HG02588 (cell line): ENCODE data around the gene GALNT2.

Experiments
- ATAC-seq: cut with Tn5 transposase; IDR thresholded peaks from one replicate; pipeline ENCODE4 v1.9.1; 2021; ENCODE audit warnings: mild to moderate bottlenecking, moderate library complexity; ENCODE audit not compliant: unreplicated experiment

Gene GALNT2

DNA sequence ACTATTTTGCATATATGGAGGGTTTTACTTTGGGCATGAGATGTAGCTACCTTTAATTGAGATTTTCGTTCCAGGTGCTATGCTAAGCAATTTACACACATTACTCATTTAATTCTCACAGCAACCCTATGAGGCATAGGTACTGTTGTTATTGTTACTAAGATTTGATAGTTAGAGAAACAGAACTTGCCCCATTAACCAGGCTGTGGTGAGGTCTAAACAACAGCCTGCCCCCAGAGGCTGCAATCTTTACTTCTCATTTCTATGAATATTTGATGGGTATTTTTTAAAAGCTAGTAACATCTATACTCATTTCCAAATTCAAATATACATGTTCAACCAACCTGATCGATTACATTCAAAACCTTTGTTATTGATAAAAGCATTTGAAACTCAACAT is 155.6 kb downstream of the GALNT2 start:
- ATAC-seq = no peak

DNA sequence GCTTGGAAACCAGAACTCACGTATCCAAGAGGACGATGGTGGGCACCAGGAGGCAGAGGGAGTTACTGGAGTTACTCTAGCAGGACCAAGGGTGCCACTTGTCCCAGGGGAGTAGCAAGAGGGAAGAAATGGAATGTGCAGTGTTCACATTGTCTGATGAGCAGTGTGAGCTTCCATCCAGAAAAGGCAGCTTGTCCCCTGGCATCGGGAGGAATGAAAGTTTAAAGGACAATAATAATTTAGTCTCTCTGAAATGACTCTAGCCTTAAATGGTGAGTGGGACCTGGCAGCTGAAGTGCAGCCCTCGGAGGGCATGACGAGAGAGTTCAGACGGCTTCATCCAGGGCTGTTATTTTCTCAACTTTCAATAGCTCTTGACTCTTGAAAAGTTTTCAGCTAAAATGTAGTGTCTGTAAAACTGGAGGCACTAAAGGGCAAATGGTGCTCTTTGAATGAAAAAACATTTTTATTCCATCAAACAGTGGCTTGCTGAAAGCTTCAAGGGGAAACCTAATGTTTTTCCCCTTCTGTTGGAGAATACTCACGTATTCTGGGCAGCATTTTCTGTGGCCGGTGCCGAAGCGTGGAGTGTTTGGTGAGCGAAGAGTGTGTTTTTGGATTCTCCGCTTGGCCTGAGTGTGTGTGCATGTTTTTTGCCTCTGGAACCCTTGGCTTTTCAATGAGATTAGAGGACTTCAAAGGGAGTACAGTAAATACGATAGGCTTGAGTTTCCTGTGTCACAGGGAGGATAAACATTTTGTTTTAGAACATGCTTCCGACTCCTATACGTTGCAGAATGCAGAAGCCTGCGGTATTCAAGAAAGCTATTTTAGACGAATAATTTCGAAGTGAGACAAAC is 157.3 kb downstream of the GALNT2 start:
- ATAC-seq = no peak

DNA sequence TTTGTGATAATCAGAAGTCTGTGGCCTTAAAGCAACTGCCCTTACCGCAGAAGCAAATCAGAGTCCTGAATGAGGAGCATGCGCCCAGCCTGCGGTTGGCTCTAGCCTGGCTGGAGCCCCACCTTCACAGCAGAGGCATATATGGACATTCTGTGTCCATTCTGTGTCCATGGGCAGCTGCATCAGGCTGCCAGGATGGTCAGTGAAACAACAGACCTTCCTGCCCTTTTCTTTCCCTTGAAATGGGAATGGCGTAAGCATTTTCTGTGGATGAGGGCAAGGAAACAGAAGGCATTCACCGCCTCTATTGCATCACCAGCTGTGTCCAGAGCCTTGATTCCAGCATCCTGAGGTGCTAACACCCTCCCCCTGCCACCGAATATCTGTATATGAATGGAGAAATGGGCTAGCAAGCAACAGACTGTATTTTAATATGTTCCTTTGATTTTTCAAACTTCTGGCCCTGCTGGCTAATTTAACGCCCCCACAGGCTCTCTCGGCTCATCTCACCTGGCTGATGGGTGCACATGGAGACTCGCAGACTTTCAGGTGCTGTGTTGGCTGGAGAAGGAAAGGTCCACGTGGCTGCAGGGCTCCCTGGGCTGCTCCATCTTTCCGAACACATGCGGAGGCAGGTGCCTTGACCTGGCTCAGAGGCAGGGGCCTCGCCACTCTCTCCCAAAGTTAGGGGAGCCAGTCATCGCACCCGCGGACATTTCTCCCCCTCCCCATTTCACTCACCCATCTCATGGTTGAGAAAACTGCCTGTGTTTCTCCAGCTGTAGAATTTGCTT is 159.2 kb downstream of the GALNT2 start:
- no peak for ATAC-seq

DNA sequence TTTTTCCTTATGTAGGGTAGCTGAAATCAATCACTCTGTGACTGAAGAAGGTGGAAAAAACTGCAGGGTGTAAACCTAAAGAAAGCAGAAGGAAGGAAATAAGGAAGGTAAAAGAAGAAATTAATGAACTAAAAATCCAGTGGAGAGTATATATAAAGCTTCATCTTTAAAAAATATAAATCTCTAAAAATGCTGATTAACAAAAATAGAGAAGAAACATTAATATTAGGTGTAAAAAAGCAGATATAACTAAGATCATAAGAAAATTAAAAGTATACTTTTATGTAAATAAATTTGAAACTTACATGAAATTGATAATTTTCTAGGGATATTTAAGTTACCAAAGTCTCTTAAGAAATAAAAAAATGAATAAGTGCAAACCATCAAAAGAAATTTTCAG is 159.8 kb downstream of the GALNT2 start:
- no peak for ATAC-seq

DNA sequence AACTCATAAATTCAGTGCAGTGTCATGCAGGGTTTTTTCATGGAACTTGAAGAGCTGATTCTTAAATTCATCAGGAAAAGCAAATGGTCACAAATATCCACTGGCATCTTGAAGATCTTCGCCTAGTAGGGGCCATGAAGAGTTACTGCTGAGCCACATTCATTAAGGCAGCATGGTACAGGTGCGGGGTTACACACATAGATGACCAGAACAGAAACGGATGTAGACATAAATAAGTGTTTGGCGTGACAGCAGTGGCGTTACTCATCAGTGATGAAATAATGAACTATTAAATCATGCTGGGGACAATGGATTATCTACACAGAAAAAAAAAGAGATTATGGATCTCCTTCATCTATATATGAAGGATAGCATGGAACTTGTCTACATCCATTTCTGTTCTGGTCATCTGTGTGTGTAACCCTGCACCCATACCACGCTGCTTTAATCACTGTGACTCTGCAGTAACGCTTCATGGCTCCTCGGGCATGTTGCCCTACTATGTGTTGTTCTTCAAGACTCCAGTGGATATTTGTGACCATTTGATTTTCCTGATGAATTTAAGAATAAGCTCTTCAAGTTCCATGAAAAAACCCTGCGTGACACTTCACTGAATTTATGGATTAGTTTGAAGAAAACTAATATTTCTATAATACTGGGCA is 161.3 kb downstream of the GALNT2 start:
- ATAC-seq = no peak

DNA sequence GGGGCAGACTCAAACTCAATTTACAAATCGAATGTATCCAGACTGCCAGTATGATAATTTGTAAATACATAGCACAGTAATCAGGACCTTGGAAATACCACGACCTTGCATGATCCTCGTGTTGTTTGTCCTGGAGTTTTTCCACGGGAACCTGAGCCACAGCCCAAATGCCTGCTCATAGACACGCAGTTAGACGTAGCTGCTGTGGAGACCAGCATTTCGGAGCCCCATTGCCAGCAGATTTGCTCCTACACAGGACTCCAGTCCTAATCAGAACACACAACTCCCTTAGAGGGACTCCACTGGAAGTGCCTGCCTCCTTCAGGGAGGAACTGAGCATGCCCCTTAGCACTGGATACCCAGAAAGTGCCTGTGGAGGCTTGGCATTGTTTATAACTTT is 163.2 kb downstream of the GALNT2 start:
- no peak for ATAC-seq

DNA sequence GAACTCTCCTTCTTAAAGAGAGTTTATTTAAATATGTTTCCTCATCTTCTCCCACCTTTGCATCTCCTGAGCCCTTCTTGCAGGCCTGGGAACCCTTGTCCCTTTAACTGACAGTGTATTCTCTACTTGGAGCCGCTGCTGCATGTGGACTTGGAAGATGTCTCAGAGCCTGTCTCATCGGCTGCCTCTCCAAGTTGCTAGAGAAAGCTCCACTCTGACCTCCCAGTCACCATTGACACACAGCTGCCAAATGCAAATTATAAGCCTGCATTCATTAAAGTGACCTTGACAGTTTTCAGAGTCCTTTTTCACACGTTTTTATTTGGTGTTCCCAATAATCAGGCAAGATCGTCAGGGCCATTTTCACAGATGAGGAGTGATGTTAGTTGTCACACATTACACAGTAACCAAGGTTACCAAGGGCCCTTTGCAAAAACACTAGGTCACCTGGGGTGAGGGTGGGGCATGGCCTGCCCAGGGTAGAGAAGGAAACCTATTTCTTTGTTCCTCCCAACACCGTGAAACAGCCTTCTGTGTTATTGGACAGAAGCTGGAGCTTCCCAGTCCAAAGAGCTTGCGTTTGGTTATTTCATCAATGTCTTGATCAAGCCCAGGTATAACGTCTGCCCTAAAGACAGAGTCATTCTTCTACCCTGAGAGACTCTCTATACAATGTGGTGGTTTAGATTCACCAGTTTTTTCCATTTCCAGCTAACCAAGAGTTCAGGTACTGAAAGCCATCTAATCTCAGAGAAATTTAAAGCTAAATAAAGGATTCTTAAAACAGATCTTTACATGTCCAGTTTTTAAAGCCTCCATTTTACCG is 164.1 kb downstream of the GALNT2 start:
- no peak for ATAC-seq

DNA sequence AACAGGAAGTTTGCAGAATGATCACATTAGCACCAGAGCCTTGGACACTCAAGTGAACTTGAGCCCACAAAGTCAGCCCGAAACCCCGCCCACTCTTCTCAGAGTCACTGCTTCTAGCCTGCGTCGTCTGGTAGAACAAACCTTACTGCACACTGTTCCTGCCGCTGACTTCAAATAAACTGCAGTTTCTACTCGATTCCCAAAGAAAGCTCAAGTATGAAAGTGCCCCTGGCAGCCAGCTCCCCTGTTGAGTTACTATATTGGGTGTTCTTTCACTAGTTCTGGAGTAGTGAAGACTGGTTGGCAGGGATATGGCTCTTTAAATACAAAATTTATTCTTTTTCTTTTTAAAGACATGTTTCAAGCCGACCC is 164.7 kb downstream of the GALNT2 start:
- ATAC-seq = no peak

DNA sequence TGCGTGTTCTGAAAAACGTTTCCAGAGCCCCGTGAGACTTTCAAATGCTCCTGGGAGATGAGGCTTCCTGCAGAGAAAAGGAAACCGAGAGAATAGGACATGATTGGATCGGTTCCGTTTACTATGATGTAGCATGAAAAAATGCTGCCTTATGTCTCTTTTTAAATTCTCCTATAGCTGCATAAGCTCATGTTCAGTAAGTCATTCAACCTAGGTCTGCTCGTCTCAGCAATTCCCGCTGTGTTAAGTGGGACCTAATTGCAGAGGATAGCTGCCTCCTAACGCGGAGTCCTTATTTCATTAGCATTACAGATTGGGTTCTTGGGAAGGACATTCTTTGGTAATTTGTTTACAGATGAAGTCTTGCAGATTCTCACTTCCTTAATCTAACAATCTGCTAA is 165.3 kb downstream of the GALNT2 start:
- ATAC-seq = no peak

DNA sequence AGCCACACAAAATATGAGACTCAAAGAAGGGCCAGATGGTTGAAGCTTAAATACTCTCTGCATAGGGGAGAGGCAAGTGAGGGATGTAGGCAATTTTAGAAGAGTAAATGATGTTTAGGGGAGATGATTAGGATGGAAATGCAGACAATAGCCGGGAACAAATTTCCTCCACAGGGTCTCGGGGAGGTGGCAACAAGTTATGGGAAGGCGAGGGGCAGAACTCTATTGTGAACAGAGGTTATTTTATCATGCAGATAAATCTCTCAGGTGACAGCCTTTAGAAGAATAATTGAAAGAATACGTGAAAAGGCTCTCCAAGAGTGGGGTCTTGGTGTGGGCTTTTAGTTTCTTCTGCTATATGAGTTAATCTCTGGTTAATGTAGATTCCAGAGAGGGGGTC is 166.7 kb downstream of the GALNT2 start:
- no peak for ATAC-seq

DNA sequence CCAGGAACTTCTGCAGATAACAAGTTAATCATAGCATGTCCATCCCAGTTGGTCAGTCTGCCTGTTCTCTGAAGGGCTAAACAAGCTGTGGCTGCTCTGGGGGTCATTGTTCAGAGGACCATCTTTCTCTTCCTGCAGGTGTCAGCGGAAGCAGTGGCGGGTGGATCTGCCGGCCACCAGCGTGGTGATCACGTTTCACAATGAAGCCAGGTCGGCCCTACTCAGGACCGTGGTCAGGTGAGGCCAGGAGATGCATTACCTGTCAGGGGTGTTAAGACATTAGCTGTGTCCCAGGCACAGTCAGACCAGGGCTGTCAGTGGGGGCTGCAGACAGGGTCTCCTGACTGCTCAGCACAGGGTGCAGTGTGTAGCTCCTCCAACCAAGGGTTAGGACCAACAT is 168.8 kb downstream of the GALNT2 start:
- ATAC-seq = no peak

DNA sequence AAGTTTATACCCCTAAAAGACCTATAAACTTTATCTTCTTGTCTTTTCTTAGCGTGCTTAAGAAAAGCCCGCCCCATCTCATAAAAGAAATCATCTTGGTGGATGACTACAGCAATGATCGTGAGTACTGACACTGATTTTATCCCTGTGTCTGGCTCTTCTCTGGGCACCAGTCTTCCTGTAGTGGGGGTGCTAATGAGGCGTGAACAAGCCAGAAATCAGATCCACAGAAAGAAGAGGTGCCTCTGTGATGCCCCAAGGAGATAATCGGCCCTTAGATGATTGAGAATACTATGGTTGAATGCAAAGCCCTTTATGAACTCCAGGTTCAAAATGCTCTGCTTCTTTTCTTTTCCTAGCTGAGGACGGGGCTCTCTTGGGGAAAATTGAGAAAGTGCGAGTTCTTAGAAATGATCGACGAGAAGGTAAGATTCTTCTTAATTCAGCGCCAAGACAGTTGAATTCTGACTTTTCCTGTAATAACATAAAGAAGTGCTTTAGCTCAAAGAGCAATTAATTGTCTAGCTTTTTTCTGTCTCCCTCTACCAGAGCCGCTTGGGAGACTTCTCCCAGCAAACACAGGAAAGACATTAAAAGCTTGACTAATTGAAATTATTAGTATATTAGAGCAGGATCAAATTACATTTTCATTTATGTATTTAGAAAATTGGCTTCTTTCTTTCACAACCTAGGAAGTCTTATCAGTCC is 169.4 kb downstream of the GALNT2 start:
- no peak for ATAC-seq

DNA sequence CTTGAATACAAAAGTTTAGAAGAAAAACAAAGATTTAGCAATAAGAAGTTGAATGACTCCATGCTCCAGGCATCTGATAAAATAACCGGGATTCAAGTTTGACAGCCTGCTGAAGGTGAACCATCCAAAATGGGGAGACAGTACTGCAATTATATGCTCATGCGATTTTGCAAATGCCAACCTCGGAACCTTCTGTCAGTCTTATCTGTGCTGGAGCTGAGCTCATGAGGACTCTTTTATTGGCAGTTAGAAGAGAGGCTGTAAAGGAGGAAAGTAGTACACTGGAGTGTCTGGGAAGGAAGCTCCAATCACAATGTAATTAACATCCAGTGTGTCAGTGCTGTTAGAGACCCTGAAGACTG is 170.0 kb downstream of the GALNT2 start:
- no peak for ATAC-seq

DNA sequence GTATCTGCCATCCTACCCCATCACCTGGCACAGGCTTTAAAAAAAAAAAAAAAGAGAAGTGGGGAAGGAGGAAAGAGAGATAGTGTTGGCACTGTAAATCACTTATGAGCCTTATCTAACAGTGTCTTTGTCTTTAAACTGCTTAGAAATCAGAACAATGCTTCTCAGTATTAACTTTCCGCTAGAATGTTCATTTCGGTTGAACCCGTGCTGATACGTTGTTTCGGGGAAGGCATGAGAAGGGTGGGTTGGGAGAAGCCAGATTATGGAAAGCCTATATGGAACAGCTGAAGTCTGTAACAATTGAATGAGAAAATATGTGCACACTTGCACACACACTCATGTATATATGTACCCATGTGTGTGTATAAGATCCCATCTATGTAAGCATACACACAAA is 170.8 kb downstream of the GALNT2 start:
- ATAC-seq = no peak

DNA sequence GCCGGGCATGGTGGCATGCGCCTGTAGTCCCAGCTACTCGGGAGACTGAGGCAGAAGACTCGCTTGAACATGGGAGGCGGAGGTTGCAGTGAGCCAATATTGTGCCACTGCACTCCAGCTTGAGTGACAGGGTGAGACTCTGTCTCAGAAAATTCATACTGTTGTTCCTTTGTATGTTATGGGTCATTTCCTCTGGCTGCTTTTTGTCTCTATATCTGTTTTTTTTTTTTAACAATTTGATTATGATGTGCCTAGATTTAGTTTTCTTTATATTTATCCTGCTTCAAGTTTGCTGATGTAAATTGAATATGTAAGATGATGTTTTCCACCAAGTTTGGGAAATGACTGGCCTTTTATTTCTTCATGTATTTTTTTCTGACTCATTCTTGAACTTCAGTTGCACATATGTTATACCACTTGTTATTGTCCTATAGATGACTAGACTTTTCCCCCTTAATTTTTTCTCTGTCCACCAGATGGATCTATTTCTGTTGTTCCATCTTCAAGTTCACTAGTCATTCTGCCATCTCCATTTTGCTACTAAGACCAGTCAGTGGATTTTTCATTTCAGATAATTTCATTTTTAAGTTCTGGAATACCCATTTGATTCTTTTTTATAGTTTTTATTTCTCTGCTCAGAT is 173.5 kb downstream of the GALNT2 start:
- no peak for ATAC-seq

DNA sequence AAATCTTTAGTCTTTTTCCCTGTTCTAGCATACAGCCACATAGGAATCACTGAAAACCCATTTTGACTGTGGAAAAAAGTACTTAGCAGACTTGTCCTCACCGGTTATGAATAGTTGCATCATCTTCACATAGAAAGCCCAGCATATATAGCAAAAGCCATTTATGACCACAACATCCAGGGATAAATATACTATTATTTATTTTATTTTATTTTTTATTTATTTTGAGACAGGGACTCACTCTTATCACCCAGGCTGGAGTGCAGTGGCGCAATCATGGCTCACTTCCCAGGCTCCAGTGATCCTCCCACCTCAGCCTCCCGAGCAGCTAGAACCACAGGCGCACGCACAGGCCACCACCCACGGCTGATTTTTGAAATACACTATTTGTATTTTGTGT is 175.3 kb downstream of the GALNT2 start:
- no peak for ATAC-seq

DNA sequence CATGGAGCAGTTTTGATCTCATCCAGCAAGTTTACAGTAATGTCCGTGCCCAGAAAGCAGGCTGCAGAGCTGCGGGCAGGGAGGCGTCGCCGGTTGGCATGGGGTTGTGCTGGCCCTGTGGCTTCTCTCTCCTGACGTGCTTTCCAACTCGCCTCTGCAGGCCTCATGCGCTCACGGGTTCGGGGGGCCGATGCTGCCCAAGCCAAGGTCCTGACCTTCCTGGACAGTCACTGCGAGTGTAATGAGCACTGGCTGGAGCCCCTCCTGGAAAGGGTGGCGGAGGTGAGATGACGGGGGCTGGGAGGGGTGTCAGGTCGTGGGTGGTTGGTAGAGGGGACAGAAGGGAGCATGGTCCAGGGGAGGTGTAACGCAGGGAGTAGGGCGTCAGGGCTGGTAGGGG is 176.1 kb downstream of the GALNT2 start:
- no peak for ATAC-seq

DNA sequence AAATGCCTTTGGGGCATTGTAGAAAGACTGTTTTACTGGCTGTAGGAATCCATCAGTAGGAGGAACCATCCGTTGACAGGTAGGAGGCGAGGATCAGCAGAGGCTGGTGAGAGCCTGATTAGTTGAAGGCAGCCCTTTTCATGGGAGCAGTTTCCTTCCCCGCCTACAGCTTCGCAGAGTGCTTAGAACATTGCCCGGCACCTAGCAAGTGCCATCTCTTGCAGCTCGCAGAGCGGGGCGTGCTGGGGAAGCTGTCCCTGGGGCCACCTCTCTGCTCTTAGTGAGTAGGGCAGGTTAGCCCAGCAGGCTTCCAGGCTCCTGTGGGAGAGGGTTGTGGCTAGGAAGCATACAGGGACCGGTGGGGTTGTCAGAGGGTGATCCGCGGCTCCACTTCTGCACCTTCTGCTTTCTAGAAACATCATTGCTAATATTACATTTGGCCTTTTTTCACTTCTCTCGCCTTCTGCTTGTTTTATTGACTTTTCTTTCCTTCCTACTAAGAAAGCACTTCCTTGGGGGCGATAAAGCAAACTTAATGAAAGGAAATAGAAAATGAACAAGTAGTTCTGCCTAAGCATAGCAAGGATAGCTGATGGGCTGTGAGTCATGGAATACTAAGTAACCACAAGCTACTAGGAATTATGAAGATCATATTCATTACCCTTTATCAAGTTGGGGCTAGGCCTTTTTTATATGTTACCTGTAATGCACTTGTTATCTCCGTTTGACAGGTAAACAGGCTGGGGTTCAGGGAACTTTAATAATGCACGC is 176.7 kb downstream of the GALNT2 start:
- ATAC-seq = no peak

DNA sequence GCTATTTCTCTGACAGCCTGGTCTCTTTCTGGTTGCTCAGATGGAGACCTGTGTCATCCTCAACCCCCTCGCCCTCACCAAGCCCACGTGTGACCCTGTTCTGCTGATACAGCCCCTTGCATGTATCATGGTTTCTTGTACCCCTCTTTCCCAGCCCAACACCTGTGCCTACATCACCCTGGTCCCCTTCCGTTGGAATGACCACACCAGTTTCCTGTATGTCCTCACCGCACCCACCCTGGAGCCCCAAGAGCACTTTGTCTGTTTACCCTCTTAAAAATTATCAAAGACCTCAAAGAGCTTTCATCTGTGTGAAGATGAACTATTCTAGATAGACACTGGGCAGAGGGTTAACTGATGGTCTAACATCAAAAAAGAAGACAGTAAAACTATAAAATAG is 179.5 kb downstream of the GALNT2 start:
- ATAC-seq = no peak
